ENCODE measurements around the gene PPARD. TPM values are rescaled to one million over a fixed set of nuclear protein-coding genes. Genes with fewer than 3 reads are reported as not detected.

Gene PPARD
- total and polyA plus RNA-seq, 12 donors: 12.9 to 21.0 (median 13.9) TPM

- TF ChIP-seq CTCF (IDR thresholded peaks at IDR 0.05): no peak
- Histone ChIP-seq H3K4me3 (no peak overlapping the region), H3K27me3 (no peaks in the 10 kb centered on the region), H3K27ac (no peak overlapping the region), H3K36me3 (peaks cover 0 to 69% (median 8%) of the 10 kb centered on the region in 9 donors), H3K9me3 (no peaks in the 10 kb centered on the region), H3K4me1 (no peaks in the 10 kb centered on the region)
- ATAC-seq (no peak), DNase-seq (no peak)
- intact Hi-C loops (cut with DNase I): no loop called here
- 83 to 94% methylated on average over 3 of the region's 3 CpGs for WGBS, 2 donors
Measured at GRCh38 chr6:35461270-35461669, 118.9 kb downstream of the PPARD start.

- TF ChIP-seq CTCF (IDR thresholded peaks at IDR 0.05): no peak
- peaks cover 0 to 55% (median 6%) of the 10 kb centered on the region in 9 donors for H3K36me3 ChIP-seq
Measured at GRCh38 chr6:35463292-35463691, 120.9 kb downstream of the PPARD start.

GRCh38 chr6:35465646-35466045 is 123.3 kb downstream of the PPARD start:
- TF ChIP-seq CTCF (IDR thresholded peaks at IDR 0.05): no peak
- intact Hi-C loops (cut with DNase I): loop anchor here in 4 of 10 donors (5.0 kb wide), 1 partner anchor 123 kb away; the partner anchor contains the start of gene PPARD (in 4 of the 4)
- no peaks in the 10 kb centered on the region for H3K27me3 ChIP-seq
- no peak for DNase-seq
- H3K4me1 ChIP-seq: peaks cover 4 to 28% (median 25%) of the 10 kb centered on the region in 9 donors
- 96 to 100% methylated on average over 1 of the region's 1 CpG for WGBS, 2 donors
- H3K27ac ChIP-seq: no peak overlapping the region
- no peak overlapping the region for H3K4me3 ChIP-seq
- no peaks in the 10 kb centered on the region for H3K9me3 ChIP-seq
- no peak for ATAC-seq
- peaks cover 0 to 46% (median 0%) of the 10 kb centered on the region in 9 donors for H3K36me3 ChIP-seq

More at GRCh38 chr6:35463292-35463691, 120.9 kb downstream of the PPARD start:
- ATAC-seq (no peak), DNase-seq (no peak)
- Histone ChIP-seq H3K4me3 (no peak overlapping the region), H3K4me1 (peaks cover 0 to 8% (median 6%) of the 10 kb centered on the region in 9 donors), H3K9me3 (no peaks in the 10 kb centered on the region), H3K27ac (no peak overlapping the region), H3K27me3 (no peaks in the 10 kb centered on the region)
- intact Hi-C loops (cut with DNase I): no loop called here
- WGBS, 2 donors: 95 to 96% methylated on average over 4 of the region's 4 CpGs

GRCh38 chr6:35468181-35468979 is 126.0 kb downstream of the PPARD start, which contains the start of gene RPL10A:
Gene RPL10A (plus strand): TSS chr6:35468401. CDS start chr6:35468435, 34 bp downstream.
- no peaks in the 10 kb centered on the region for H3K9me3 ChIP-seq
- H3K36me3 ChIP-seq: peaks cover 0 to 55% (median 23%) of the 10 kb centered on the region in 9 donors
- peak within 1 kb of the TSS; percentile 68 to 87 (median 82) for H3K4me3 ChIP-seq
- peak within 1 kb of the TSS; percentile 44 to 93 (median 89) for H3K27ac ChIP-seq
- TF ChIP-seq CTCF (IDR thresholded peaks at IDR 0.05): peak; percentile 94 to 99 (median 97)
- WGBS, 2 donors: 0 to 1% methylated on average over 85 to 86 of the region's 86 CpGs
- intact Hi-C loops (cut with DNase I): loop anchor here in 6 of 10 donors (1.0 to 5.0 kb wide), 3 partner anchors 28 to 126 kb away; partner anchors contain the start of genes PPARD (in 6 of the 6) and TEAD3 (in 1 of the 6)
- DNase-seq (peak; percentile 92 to 97), ATAC-seq (peak; percentile 87 to 95 (median 93))
- H3K4me1 ChIP-seq: peaks cover 4 to 46% (median 40%) of the 10 kb centered on the region in 9 donors
- no peaks in the 10 kb centered on the region for H3K27me3 ChIP-seq
